PFSK-1 (cell line): ENCODE measurements around the gene DDX6. TPM values are rescaled to one million over a fixed set of nuclear protein-coding genes. Genes with fewer than 3 reads are reported as not detected.

Experiments used
- FOXP2 ChIP-seq: optimal IDR thresholded peaks from 2 replicates; pipeline ENCODE3; 2011; ENCODE audit warnings: borderline replicate concordance, control low read depth, inconsistent platforms; ENCODE audit not compliant: insufficient read depth; ENCODE audit errors: extremely low read length, extremely low read depth
- POLR2AphosphoS5 ChIP-seq: IDR thresholded peaks from 2 replicates; pipeline ENCODE4 v1.6.1; 2012; ENCODE audit warnings: low read depth, mild to moderate bottlenecking, control low read depth, low read length, moderate library complexity
- SIN3A ChIP-seq: IDR thresholded peaks from 2 replicates; pipeline ENCODE4 v1.6.1; 2012; ENCODE audit warnings: mild to moderate bottlenecking, low read length, moderate library complexity, borderline replicate concordance; ENCODE audit not compliant: insufficient read depth
- TAF1 ChIP-seq: IDR thresholded peaks from 2 replicates; pipeline ENCODE4 v1.6.1; 2012; ENCODE audit warnings: low read length, control low read depth, borderline replicate concordance; ENCODE audit not compliant: insufficient read depth
- polyA plus RNA-seq: library from polyadenylated mRNA; unstranded; fragments of >200 nt; gene quantifications from one replicate; pipeline ENCODE4 v1.2.1, GENCODE V29; 2012; ENCODE audit warnings: low read depth, missing spikeins; ENCODE audit not compliant: insufficient read length
- TF ChIP-seq, protein P1 (sequence below), 2 experiments: IDR thresholded peaks; 2 replicates each; pipeline versions ENCODE4 v1.6.1 to v1.8.0; 2011 to 2012; ENCODE audit warnings: low read depth in 2 of 2, low read length in 2 of 2, control low read depth in 1 of 2, inconsistent platforms in 1 of 2, mild to moderate bottlenecking in 1 of 2, moderate library complexity in 1 of 2; ENCODE audit not compliant: insufficient read depth in 1 of 2

Gene DDX6
- polyA plus RNA-seq: 10.7 TPM

- TF ChIP-seq TAF1 (peak; percentile 98), POLR2AphosphoS5 (peak; percentile 92), SIN3A (peak; percentile 51; the same call in 1 of the 2 replicates), FOXP2 (peak; percentile 53)
- TF ChIP-seq, protein P1, sequence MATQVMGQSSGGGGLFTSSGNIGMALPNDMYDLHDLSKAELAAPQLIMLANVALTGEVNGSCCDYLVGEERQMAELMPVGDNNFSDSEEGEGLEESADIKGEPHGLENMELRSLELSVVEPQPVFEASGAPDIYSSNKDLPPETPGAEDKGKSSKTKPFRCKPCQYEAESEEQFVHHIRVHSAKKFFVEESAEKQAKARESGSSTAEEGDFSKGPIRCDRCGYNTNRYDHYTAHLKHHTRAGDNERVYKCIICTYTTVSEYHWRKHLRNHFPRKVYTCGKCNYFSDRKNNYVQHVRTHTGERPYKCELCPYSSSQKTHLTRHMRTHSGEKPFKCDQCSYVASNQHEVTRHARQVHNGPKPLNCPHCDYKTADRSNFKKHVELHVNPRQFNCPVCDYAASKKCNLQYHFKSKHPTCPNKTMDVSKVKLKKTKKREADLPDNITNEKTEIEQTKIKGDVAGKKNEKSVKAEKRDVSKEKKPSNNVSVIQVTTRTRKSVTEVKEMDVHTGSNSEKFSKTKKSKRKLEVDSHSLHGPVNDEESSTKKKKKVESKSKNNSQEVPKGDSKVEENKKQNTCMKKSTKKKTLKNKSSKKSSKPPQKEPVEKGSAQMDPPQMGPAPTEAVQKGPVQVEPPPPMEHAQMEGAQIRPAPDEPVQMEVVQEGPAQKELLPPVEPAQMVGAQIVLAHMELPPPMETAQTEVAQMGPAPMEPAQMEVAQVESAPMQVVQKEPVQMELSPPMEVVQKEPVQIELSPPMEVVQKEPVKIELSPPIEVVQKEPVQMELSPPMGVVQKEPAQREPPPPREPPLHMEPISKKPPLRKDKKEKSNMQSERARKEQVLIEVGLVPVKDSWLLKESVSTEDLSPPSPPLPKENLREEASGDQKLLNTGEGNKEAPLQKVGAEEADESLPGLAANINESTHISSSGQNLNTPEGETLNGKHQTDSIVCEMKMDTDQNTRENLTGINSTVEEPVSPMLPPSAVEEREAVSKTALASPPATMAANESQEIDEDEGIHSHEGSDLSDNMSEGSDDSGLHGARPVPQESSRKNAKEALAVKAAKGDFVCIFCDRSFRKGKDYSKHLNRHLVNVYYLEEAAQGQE (IDR thresholded peaks at IDR 0.05; ENCODE audit: insufficient read depth in 1 of 2, low read depth in 2 of 2, low read length in 2 of 2): peak; percentile 46 to 69; a peak in 1 of 4 replicates
These were observed at the start of gene DDX6 for GRCh38 chr11:118791111-118791960. Gene DDX6, minus strand, starts transcription at chr11:118791164. Its CDS starts 4,913 bp downstream, at chr11:118786251.

GRCh38 chr11:118838905-118839553 lies 48.1 kb upstream of the DDX6 start:
- TF ChIP-seq FOXP2: no peak
- TF ChIP-seq, protein P1 (IDR thresholded peaks at IDR 0.05; ENCODE audit: insufficient read depth in 1 of 2, low read depth in 2 of 2, low read length in 2 of 2): no peak
- no peak for TF ChIP-seq POLR2AphosphoS5
- TF ChIP-seq TAF1: no peak
- TF ChIP-seq SIN3A: no peak

DNA sequence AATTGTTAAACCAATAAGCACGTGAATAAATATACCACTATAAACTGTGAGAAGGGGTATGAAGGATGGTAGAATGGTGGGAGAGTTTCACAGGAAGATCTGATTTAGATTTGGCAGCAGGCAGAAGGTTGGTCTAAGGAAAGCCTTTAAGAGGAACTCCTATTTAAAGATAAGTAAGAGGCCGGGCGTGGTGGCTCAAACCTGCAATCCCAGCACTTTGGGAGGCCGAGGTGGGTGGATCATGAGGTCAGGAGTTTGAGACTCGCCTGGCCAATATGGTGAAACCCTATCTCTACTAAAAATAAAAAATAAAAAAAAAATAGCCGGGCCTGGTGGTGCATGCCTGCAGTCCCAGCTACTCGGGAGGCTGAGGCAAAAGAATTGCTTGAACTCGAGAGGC lies 46.9 kb upstream of the DDX6 start:
- no peak for TF ChIP-seq FOXP2

DNA sequence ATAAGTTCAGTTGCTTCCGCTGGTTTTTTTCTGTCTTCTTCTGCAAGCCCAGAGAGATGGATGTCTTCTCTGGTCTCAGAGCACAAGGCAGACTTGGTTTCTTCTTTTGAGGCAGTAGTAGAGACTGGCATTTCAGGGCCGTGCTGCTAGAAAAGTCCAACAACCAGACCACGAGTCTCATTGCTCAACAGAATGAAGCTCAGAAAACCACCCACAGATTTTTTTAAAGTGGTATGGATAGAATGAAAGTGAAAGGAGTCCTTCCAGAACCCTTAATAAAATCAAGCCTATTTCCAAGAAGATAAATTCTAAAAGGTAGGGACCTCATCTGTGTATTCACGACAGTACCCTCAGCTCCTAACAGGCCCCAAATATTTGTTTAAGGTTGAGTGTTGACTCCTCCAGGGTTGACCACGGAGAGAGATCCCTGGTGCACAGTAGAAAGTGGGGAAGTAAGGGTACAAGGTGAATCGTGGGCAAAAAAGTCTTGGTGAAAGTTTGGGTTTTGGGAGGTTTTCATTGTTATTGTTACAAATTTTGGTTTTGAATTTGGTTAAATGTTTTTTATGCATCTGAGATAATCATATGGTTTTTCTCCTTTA lies 43.6 kb upstream of the DDX6 start:
- TF ChIP-seq POLR2AphosphoS5: no peak
- TF ChIP-seq SIN3A: no peak
- TF ChIP-seq TAF1: no peak
- TF ChIP-seq, protein P1 (IDR thresholded peaks at IDR 0.05; ENCODE audit: insufficient read depth in 1 of 2, low read depth in 2 of 2, low read length in 2 of 2): no peak
- TF ChIP-seq FOXP2: no peak

- TF ChIP-seq SIN3A: no peak
- TF ChIP-seq FOXP2: no peak
- TF ChIP-seq POLR2AphosphoS5: no peak
These were observed 36.2 kb upstream of the DDX6 start for GRCh38 chr11:118827118-118827517.
